ENCODE data around the gene DMXL2. TPM values are rescaled to one million over a fixed set of nuclear protein-coding genes. Genes with fewer than 3 reads are reported as not detected.
A peak's percentile ranks its signal among the peaks of the same experiment; 100 is the strongest.
"Not testable (repeated sequence)": the region's sequence is repeated elsewhere in the genome, so short reads cannot be mapped to it uniquely, and the experiment has no call there.

The DMXL2 gene
- total RNA-seq, 2 donors from 2014 or later: 4.0 to 9.2 TPM

DNA sequence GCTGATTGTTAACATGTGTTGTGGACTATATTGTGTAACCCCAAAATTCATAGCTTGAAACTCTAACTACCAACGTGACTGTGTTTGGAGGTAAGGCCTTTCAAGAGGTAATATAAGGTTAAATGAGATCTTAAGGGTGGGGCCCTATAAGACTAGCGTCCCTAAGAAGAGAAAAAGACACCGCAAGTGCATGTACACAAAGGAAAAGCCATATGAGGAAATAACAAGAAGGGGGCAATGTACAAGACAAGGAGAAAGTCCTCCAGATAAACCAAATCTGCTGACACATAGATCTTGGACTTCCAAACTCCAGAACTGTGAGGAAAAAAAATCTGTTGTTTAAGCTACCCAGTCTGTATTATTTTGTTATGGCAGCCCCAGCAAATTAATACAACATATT, 8.6 kb downstream of the DMXL2 start:
- Mint-ChIP-seq H3K9me3 (no peaks in the 10 kb centered on the region), H3K27ac (no peak overlapping the region), H3K36me3 (ENCODE audit: low read depth) (no peaks in the 10 kb centered on the region), H3K4me3 (no peak overlapping the region), H3K4me1 (no peaks in the 10 kb centered on the region), H3K27me3 (no peaks in the 10 kb centered on the region)
- ATAC-seq (replicated peaks): no peak

GRCh38 chr15:51612669-51613068, 9.9 kb downstream of the DMXL2 start:
- H3K36me3 Mint-ChIP-seq (ENCODE audit: low read depth); H3K4me1 Mint-ChIP-seq; H3K4me3 Mint-ChIP-seq; ATAC-seq (replicated peaks); H3K27ac Mint-ChIP-seq; H3K27me3 Mint-ChIP-seq; H3K9me3 Mint-ChIP-seq: not testable (repeated sequence)

GRCh38 chr15:51603462-51603948, 19.1 kb downstream of the DMXL2 start:
- H3K4me1 Mint-ChIP-seq; H3K27me3 Mint-ChIP-seq; H3K36me3 Mint-ChIP-seq (ENCODE audit: low read depth); H3K4me3 Mint-ChIP-seq; H3K9me3 Mint-ChIP-seq; H3K27ac Mint-ChIP-seq; ATAC-seq (replicated peaks): not testable (repeated sequence)

- no peak overlapping the region for H3K4me3 Mint-ChIP-seq
- no peak for ATAC-seq (replicated peaks)
- no peak overlapping the region for H3K27ac Mint-ChIP-seq
- H3K27me3 Mint-ChIP-seq: no peaks in the 10 kb centered on the region
- H3K36me3 Mint-ChIP-seq (ENCODE audit: low read depth): no peaks in the 10 kb centered on the region
- peaks cover 3% of the 10 kb centered on the region for H3K9me3 Mint-ChIP-seq
- peaks cover 7% of the 10 kb centered on the region for H3K4me1 Mint-ChIP-seq
These were observed 19.6 kb downstream of the DMXL2 start for GRCh38 chr15:51603002-51603401.

- H3K27me3 Mint-ChIP-seq: no peaks in the 10 kb centered on the region
- H3K27ac Mint-ChIP-seq: no peak overlapping the region
- peaks cover 7% of the 10 kb centered on the region for H3K4me1 Mint-ChIP-seq
- H3K9me3 Mint-ChIP-seq: peaks cover 3% of the 10 kb centered on the region
- H3K36me3 Mint-ChIP-seq (ENCODE audit: low read depth): no peaks in the 10 kb centered on the region
- ATAC-seq (replicated peaks): no peak
- no peak overlapping the region for H3K4me3 Mint-ChIP-seq
These were observed 20.1 kb downstream of the DMXL2 start for GRCh38 chr15:51602484-51602883.

DNA sequence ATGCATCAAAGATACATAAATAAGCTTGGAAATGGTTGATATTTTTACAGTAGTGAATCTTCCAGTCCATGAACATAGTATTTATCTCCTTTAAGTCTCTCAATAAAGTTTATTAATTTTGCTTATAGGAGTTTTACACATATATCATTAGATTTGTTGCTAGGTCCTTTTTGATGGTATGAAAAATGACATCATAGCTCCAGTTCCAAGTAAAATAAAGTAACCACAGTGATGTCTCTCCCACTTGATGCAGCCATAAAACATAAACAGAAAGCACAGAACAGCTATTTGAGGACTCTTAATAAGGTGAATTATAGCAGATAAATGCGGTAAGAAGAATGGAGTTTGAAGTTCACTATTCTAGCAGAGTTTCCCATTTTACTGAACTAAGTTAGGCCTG, 20.8 kb downstream of the DMXL2 start:
- Mint-ChIP-seq H3K27me3 (no peaks in the 10 kb centered on the region), H3K36me3 (ENCODE audit: low read depth) (no peaks in the 10 kb centered on the region), H3K9me3 (peaks cover 6% of the 10 kb centered on the region), H3K4me3 (no peak overlapping the region), H3K27ac (no peak overlapping the region), H3K4me1 (peaks cover 7% of the 10 kb centered on the region)
- no peak for ATAC-seq (replicated peaks)

DNA sequence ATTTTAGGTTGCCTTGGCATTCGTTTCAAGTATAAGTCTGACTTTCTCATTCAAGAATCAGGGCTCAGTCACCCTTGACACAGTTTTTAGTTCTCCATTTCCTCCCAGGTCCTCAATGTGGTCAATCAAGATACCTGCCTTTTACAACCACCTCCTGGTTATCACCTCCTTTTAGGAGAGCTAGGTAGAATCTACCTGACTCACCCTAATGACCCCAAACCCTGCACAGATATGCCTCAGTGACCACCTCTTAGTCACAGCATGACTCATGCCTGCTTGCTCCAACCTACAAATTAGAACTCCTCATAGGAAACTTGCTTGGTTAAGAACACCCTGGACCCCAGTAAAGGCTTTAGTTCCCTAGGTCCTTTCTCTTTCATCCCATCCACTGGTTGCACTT, 22.5 kb downstream of the DMXL2 start:
- H3K27ac Mint-ChIP-seq: no peak overlapping the region
- peak; percentile 81 for ATAC-seq (replicated peaks)
- H3K4me3 Mint-ChIP-seq: no peak overlapping the region
- H3K4me1 Mint-ChIP-seq: peaks cover 7% of the 10 kb centered on the region
- H3K36me3 Mint-ChIP-seq (ENCODE audit: low read depth): no peaks in the 10 kb centered on the region
- peaks cover 6% of the 10 kb centered on the region for H3K9me3 Mint-ChIP-seq
- H3K27me3 Mint-ChIP-seq: no peaks in the 10 kb centered on the region

- ATAC-seq (replicated peaks): no peak
- H3K9me3 Mint-ChIP-seq: peaks cover 16% of the 10 kb centered on the region
- no peaks in the 10 kb centered on the region for H3K27me3 Mint-ChIP-seq
- no peak overlapping the region for H3K4me3 Mint-ChIP-seq
- no peak overlapping the region for H3K27ac Mint-ChIP-seq
- no peaks in the 10 kb centered on the region for H3K36me3 Mint-ChIP-seq (ENCODE audit: low read depth)
- no peaks in the 10 kb centered on the region for H3K4me1 Mint-ChIP-seq
These were observed 32.5 kb downstream of the DMXL2 start for GRCh38 chr15:51589881-51590568.

DNA sequence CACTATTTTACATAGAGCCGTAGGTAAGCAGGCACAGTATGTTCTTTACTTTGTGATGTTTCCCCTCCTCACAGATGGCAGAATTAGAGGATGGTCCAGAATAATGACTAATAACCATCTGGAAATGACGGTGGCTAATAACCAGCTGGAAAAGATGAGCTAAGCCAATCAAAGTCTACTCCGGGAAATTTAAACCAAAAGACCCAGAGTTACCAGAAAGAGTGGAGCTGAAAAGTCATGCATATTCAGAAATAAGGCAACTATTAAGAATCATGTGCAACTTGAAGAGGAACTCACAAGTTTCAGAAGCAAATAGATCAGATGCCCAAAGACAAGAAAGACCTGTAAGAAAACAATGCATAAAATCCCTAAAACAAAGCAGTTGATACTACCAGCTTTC, 33.6 kb downstream of the DMXL2 start:
- no peak for ATAC-seq (replicated peaks)
- H3K27ac Mint-ChIP-seq: no peak overlapping the region
- no peaks in the 10 kb centered on the region for H3K36me3 Mint-ChIP-seq (ENCODE audit: low read depth)
- no peak overlapping the region for H3K4me3 Mint-ChIP-seq
- peaks cover 16% of the 10 kb centered on the region for H3K9me3 Mint-ChIP-seq
- no peaks in the 10 kb centered on the region for H3K4me1 Mint-ChIP-seq
- no peaks in the 10 kb centered on the region for H3K27me3 Mint-ChIP-seq

DNA sequence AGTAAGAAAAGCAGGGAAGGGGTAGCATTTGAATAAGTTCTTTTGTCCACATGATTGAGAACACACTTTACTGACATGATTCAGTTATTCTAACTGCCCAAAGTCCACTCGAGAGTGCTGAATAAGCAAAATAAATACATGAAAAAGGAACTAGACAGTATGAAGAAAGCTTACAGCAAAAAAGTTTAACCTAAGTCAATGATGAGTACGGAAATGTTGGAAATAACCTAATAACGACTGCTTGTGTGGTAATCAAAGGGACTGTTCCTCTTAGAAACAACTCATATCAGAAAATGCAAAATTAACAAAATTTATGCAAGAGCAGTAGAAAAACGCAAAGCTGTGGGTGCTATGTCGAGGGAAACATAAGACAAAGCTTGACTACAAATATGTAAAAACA, 36.6 kb downstream of the DMXL2 start:
- Mint-ChIP-seq H3K4me1 (no peaks in the 10 kb centered on the region), H3K27ac (no peak overlapping the region), H3K27me3 (no peaks in the 10 kb centered on the region), H3K9me3 (peaks cover 10% of the 10 kb centered on the region), H3K36me3 (ENCODE audit: low read depth) (no peaks in the 10 kb centered on the region), H3K4me3 (no peak overlapping the region)
- ATAC-seq (replicated peaks): no peak

DNA sequence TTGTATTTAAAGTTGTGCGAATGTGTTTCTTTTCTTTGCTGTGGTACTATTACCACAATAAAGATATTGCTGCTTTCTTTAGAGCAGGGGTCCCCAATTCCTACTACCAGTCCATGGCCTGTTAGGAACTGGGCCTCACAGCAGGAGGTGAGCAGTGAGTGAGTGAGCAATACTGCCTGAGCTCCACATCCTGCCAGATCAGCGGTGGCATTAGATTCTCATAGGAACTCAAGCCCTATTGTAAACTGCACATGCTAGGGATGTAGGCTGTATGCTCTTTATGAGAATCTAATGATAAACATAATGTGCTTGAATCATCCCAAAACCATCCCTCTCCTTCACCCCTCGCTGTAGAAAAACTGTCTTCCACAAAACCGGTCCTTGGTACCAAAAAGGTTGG, 41.6 kb downstream of the DMXL2 start:
- no peak for ATAC-seq (replicated peaks)
- H3K27ac Mint-ChIP-seq: no peak overlapping the region
- H3K36me3 Mint-ChIP-seq (ENCODE audit: low read depth): no peaks in the 10 kb centered on the region
- H3K4me3 Mint-ChIP-seq: no peak overlapping the region
- H3K9me3 Mint-ChIP-seq: peaks cover 5% of the 10 kb centered on the region
- H3K27me3 Mint-ChIP-seq: no peaks in the 10 kb centered on the region
- no peaks in the 10 kb centered on the region for H3K4me1 Mint-ChIP-seq

GRCh38 chr15:51580385-51580784, 42.2 kb downstream of the DMXL2 start:
- Mint-ChIP-seq H3K9me3 (peaks cover 5% of the 10 kb centered on the region), H3K27me3 (no peaks in the 10 kb centered on the region), H3K4me3 (no peak overlapping the region), H3K27ac (no peak overlapping the region), H3K36me3 (ENCODE audit: low read depth) (no peaks in the 10 kb centered on the region), H3K4me1 (no peaks in the 10 kb centered on the region)
- ATAC-seq (replicated peaks): no peak

DNA sequence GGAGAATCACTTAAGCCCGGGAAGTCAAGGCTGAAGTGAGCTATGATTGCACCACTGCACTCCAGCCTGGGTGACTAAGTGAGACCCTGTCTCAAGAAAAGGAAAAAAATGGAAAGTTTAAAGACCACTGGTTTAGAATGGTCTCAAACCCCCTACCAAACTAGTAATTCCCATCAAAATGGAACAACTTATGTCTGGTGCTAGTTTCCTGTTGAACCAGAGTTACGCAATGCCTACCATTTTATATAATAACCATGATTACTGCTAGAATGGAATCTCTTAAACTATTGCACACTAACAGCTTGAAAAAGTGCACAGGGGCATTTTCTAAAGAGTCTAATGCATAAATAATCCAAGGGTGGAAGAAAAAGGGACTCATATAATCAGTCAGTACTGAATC, 43.6 kb downstream of the DMXL2 start:
- Mint-ChIP-seq H3K4me1 (no peaks in the 10 kb centered on the region), H3K4me3 (no peak overlapping the region), H3K36me3 (ENCODE audit: low read depth) (no peaks in the 10 kb centered on the region), H3K9me3 (peaks cover 5% of the 10 kb centered on the region), H3K27me3 (no peaks in the 10 kb centered on the region), H3K27ac (no peak overlapping the region)
- ATAC-seq (replicated peaks): no peak

GRCh38 chr15:51577636-51578304, 44.8 kb downstream of the DMXL2 start:
- H3K4me1 Mint-ChIP-seq: no peaks in the 10 kb centered on the region
- H3K9me3 Mint-ChIP-seq: peaks cover 5% of the 10 kb centered on the region
- no peak overlapping the region for H3K27ac Mint-ChIP-seq
- no peaks in the 10 kb centered on the region for H3K36me3 Mint-ChIP-seq (ENCODE audit: low read depth)
- no peak overlapping the region for H3K4me3 Mint-ChIP-seq
- ATAC-seq (replicated peaks): no peak
- no peaks in the 10 kb centered on the region for H3K27me3 Mint-ChIP-seq

- Mint-ChIP-seq H3K4me1 (no peaks in the 10 kb centered on the region), H3K4me3 (no peak overlapping the region), H3K27me3 (no peaks in the 10 kb centered on the region), H3K9me3 (no peaks in the 10 kb centered on the region), H3K27ac (no peak overlapping the region), H3K36me3 (ENCODE audit: low read depth) (no peaks in the 10 kb centered on the region)
- no peak for ATAC-seq (replicated peaks)
These were observed 45.6 kb downstream of the DMXL2 start for GRCh38 chr15:51576911-51577500.
